HEK293 (cell line): ENCODE measurements around the gene NANP.

Experiments
- CTCF ChIA-PET: fragments of 350-600 bp; formaldehyde crosslinking; extraction: SDS; loops from one replicate; lab custom pipeline; 2021; ENCODE audit warnings: antibody characterized with exemption; lab: Yijun Ruan, JAX
- POLR2A ChIA-PET: fragments of 300-600 bp; formaldehyde crosslinking; extraction: SDS; loops from one replicate; lab custom pipeline; 2020; ENCODE audit warnings: antibody characterized with exemption, inconsistent platforms; lab: Yijun Ruan, JAX
- H3K27ac ChIP-seq: fragments of 200-500 bp; sonication (Bioruptor generic); 2 replicates; pipeline ENCODE4 v1.5.1; 2014; ENCODE audit warnings: low read depth, low read length, control low read depth, inconsistent platforms; ENCODE audit errors: extremely low read depth
- H3K36me3 ChIP-seq, 2 experiments: fragments of 200-500 bp in 1 of 2; sonication (Bioruptor generic) in 1 of 2; 1 replicate in 1 of 2; 2 replicates in 1 of 2; pipeline ENCODE4 v1.5.1; 2014 to 2017; ENCODE audit warnings: inconsistent platforms in 2 of 2, low read length in 2 of 2; ENCODE audit not compliant: control insufficient read depth in 2 of 2, insufficient read depth in 1 of 2
- H3K4me1 ChIP-seq: fragments of 200-500 bp; sonication (Bioruptor generic); 2 replicates; pipeline ENCODE4 v1.5.1; 2014; ENCODE audit warnings: mild to moderate bottlenecking, low read length, inconsistent platforms; ENCODE audit not compliant: control insufficient read depth, insufficient read depth
- H3K4me3 ChIP-seq: 2 replicates; pipeline ENCODE4 v1.5.1; 2011; ENCODE audit warnings: low read depth, mild to moderate bottlenecking, control low read depth, low read length, moderate library complexity
- H3K9me3 ChIP-seq: fragments of 200-500 bp; sonication (Bioruptor generic); 2 replicates; pipeline ENCODE4 v1.5.1; 2014; ENCODE audit warnings: low read depth, low read length, inconsistent platforms; ENCODE audit not compliant: control insufficient read depth, insufficient read depth
- KLF10 ChIP-seq: fragments of 450-650 bp; IDR thresholded peaks from 2 replicates; pipeline ENCODE4 v1.5.1; 2018; ENCODE audit warnings: missing biosample characterization, mild to moderate bottlenecking, missing genetic modification characterization
- MZF1 ChIP-seq: fragments of 450-650 bp; formaldehyde crosslinking; IDR thresholded peaks from 2 replicates; pipeline ENCODE4 v1.5.1; 2017; ENCODE audit warnings: missing biosample characterization, missing genetic modification characterization, borderline replicate concordance
- OSR2 ChIP-seq: fragments of 450-650 bp; formaldehyde crosslinking; IDR thresholded peaks from 2 replicates; pipeline ENCODE4 v1.5.1; 2016; ENCODE audit warnings: missing biosample characterization, missing genetic modification characterization
- PATZ1 ChIP-seq: fragments of 450-650 bp; formaldehyde crosslinking; IDR thresholded peaks from 2 replicates; pipeline ENCODE4 v1.5.1; 2016; ENCODE audit warnings: missing biosample characterization, missing genetic modification characterization
- SP2 ChIP-seq: fragments of 450-650 bp; formaldehyde crosslinking; IDR thresholded peaks from 2 replicates; pipeline ENCODE4 v1.5.1; 2016; ENCODE audit warnings: missing biosample characterization, missing genetic modification characterization
- SP3 ChIP-seq: fragments of 450-650 bp; formaldehyde crosslinking; IDR thresholded peaks from 2 replicates; pipeline ENCODE4 v1.5.1; 2016; ENCODE audit warnings: missing biosample characterization, missing genetic modification characterization
- SP7 ChIP-seq: fragments of 450-650 bp; formaldehyde crosslinking; IDR thresholded peaks from 2 replicates; pipeline ENCODE4 v1.5.1; 2016; ENCODE audit warnings: missing biosample characterization, missing genetic modification characterization
- ZBTB1 ChIP-seq: fragments of 450-650 bp; formaldehyde crosslinking; IDR thresholded peaks from 2 replicates; pipeline ENCODE4 v1.5.1; 2016; ENCODE audit warnings: missing biosample characterization, missing genetic modification characterization
- ZFHX2 ChIP-seq: fragments of 450-650 bp; formaldehyde crosslinking; conservative IDR thresholded peaks from 2 replicates; pipeline ENCODE4 v1.5.1; 2016; ENCODE audit warnings: missing biosample characterization, missing genetic modification characterization
- ZIC2 ChIP-seq: fragments of 450-650 bp; formaldehyde crosslinking; IDR thresholded peaks from 2 replicates; pipeline ENCODE4 v1.5.1; 2016; ENCODE audit warnings: missing biosample characterization, missing genetic modification characterization
- ZNF140 ChIP-seq: fragments of 450-650 bp; formaldehyde crosslinking; IDR thresholded peaks from 2 replicates; pipeline ENCODE4 v1.5.1; 2016; ENCODE audit warnings: missing biosample characterization, missing genetic modification characterization
- ZNF175 ChIP-seq: fragments of 450-650 bp; formaldehyde crosslinking; IDR thresholded peaks from 2 replicates; pipeline ENCODE4 v1.5.1; 2016; ENCODE audit warnings: missing biosample characterization, missing genetic modification characterization
- ZNF221 ChIP-seq: fragments of 450-650 bp; formaldehyde crosslinking; IDR thresholded peaks from 2 replicates; pipeline ENCODE4 v1.5.1; 2017; ENCODE audit warnings: missing biosample characterization, missing genetic modification characterization, borderline replicate concordance
- ZNF223 ChIP-seq: fragments of 450-650 bp; formaldehyde crosslinking; IDR thresholded peaks from 2 replicates; pipeline ENCODE4 v1.5.1; 2016; ENCODE audit warnings: missing biosample characterization, missing genetic modification characterization
- ZNF24 ChIP-seq: fragments of 450-650 bp; formaldehyde crosslinking; IDR thresholded peaks from 2 replicates; pipeline ENCODE4 v1.5.1; 2016; ENCODE audit warnings: missing biosample characterization, missing genetic modification characterization
- ZNF335 ChIP-seq: fragments of 450-650 bp; formaldehyde crosslinking; conservative IDR thresholded peaks from 2 replicates; pipeline ENCODE4 v1.5.1; 2016; ENCODE audit warnings: missing biosample characterization, missing genetic modification characterization
- ZNF398 ChIP-seq: fragments of 450-650 bp; formaldehyde crosslinking; IDR thresholded peaks from 2 replicates; pipeline ENCODE4 v1.5.1; 2017; ENCODE audit warnings: missing biosample characterization, missing genetic modification characterization
- ZNF513 ChIP-seq: fragments of 450-650 bp; IDR thresholded peaks from 2 replicates; pipeline ENCODE4 v1.5.1; 2018; ENCODE audit warnings: missing biosample characterization, missing genetic modification characterization
- ZNF596 ChIP-seq: fragments of 450-650 bp; IDR thresholded peaks from 2 replicates; pipeline ENCODE4 v1.5.0; 2018; ENCODE audit warnings: missing biosample characterization, mild to moderate bottlenecking, missing genetic modification characterization, moderate library complexity
- ZNF629 ChIP-seq: fragments of 450-650 bp; formaldehyde crosslinking; IDR thresholded peaks from 2 replicates; pipeline ENCODE4 v1.5.1; 2017; ENCODE audit warnings: missing biosample characterization, missing genetic modification characterization
- ZNF670 ChIP-seq: fragments of 450-650 bp; formaldehyde crosslinking; IDR thresholded peaks from 2 replicates; pipeline ENCODE4 v1.5.1; 2016; ENCODE audit warnings: missing biosample characterization, missing genetic modification characterization, low read depth
- ZNF692 ChIP-seq: fragments of 450-650 bp; formaldehyde crosslinking; IDR thresholded peaks from 2 replicates; pipeline ENCODE4 v1.5.1; 2016; ENCODE audit warnings: missing biosample characterization, missing genetic modification characterization
- ZNF830 ChIP-seq: fragments of 450-650 bp; IDR thresholded peaks from 2 replicates; pipeline ENCODE4 v1.5.0; 2018; ENCODE audit warnings: missing biosample characterization, missing genetic modification characterization, low read depth, mild to moderate bottlenecking, moderate library complexity

The NANP gene

GRCh38 chr20:25588491-25588890, 35.3 kb downstream of the NANP start:
- Histone ChIP-seq H3K9me3 (no peaks in the 10 kb centered on the region), H3K36me3 (no peaks in the 10 kb centered on the region), H3K4me3 (no peak overlapping the region)
- POLR2A ChIA-PET = no interaction called here
- TF ChIP-seq ZNF175 (tag by site-specific recombination) = no peak
- TF ChIP-seq, all 188 proteins: peak for 0
- Histone ChIP-seq H3K4me1 (no peaks in the 10 kb centered on the region), H3K27ac (no peak overlapping the region)
- CTCF ChIA-PET = no interaction called here

GRCh38 chr20:25587536-25587935, 36.3 kb downstream of the NANP start:
- ChIA-PET CTCF (no interaction called here), POLR2A (no interaction called here)
- Histone ChIP-seq H3K27ac (no peak overlapping the region), H3K9me3 (no peaks in the 10 kb centered on the region), H3K36me3 (no peaks in the 10 kb centered on the region), H3K4me3 (no peak overlapping the region), H3K4me1 (no peaks in the 10 kb centered on the region)
- no peak for TF ChIP-seq MZF1 (tag by site-specific recombination)
- no peak for TF ChIP-seq ZNF221
- no peak for TF ChIP-seq ZNF830 (tag by site-specific recombination)

GRCh38 chr20:25586877-25587276, 36.9 kb downstream of the NANP start:
- H3K9me3 ChIP-seq = no peaks in the 10 kb centered on the region
- CTCF ChIA-PET = no interaction called here
- POLR2A ChIA-PET = interaction anchor here (0.7 kb wide), 1 partner anchor 99 kb away, joined by 3 read pairs; no protein-coding TSS in a partner anchor

GRCh38 chr20:25584905-25585704, 38.7 kb downstream of the NANP start, which contains the start of gene NINL:
Gene NINL, minus strand, starts transcription at chr20:25585531. Its CDS starts 58,944 bp downstream, at chr20:25526587.
- ChIA-PET POLR2A (interaction anchor here (0.9 kb wide), 1 partner anchor 159 kb away, joined by 3 read pairs; no protein-coding TSS in a partner anchor), CTCF (no interaction called here)
- Histone ChIP-seq H3K27ac (peak within 1 kb of the TSS; percentile 75), H3K4me3 (peak within 1 kb of the TSS; percentile 60), H3K36me3 (peaks cover 0 to 12% of the 10 kb centered on the region in 2 experiments; a peak in 1 of 3 replicates), H3K4me1 (no peaks in the 10 kb centered on the region), H3K9me3 (no peaks in the 10 kb centered on the region)
- TF ChIP-seq ZNF335 (peak; percentile 30; the same call in 1 of the 2 replicates), ZNF398 (tag by site-specific recombination) (peak; percentile 22; the same call in 1 of the 2 replicates), ZNF223 (tag by site-specific recombination) (no peak), ZNF596 (tag by site-specific recombination) (0 out of 2 replicates have a peak, but pooled peaks have one; percentile 15), KLF10 (peak; percentile 83), PATZ1 (tag by site-specific recombination) (peak; percentile 34), ZIC2 (tag by site-specific recombination) (peak; percentile 76), ZNF24 (tag by site-specific recombination) (no peak), ZNF513 (0 out of 2 replicates have a peak, but pooled peaks have one; percentile 15), ZNF692 (0 out of 2 replicates have a peak, but pooled peaks have one; percentile 60), ZNF670 (tag by site-specific recombination) (no peak), ZBTB1 (tag by site-specific recombination) (no peak), ZNF140 (tag by site-specific recombination) (no peak), SP3 (peak; percentile 34; the same call in 1 of the 2 replicates)

More at GRCh38 chr20:25586877-25587276, 36.9 kb downstream of the NANP start:
- H3K27ac ChIP-seq = no peak overlapping the region
- no peak overlapping the region for H3K4me3 ChIP-seq
- H3K4me1 ChIP-seq = no peaks in the 10 kb centered on the region
- TF ChIP-seq ZNF629 (tag by site-specific recombination) (peak; percentile 18; the same call in 1 of the 2 replicates), OSR2 (tag by site-specific recombination) (peak; percentile 48; the same call in 1 of the 2 replicates), ZFHX2 (peak; percentile 35; the same call in 1 of the 2 replicates), SP2 (tag by site-specific recombination) (no peak), SP7 (tag by site-specific recombination) (0 out of 2 replicates have a peak, but pooled peaks have one; percentile 22)
- no peaks in the 10 kb centered on the region for H3K36me3 ChIP-seq
